AG08395 (cell line): ENCODE results near the gene TEF.

Source experiments
- DNase-seq: peaks from one replicate; pipeline ENCODE4 v3.0.0; 2012; ENCODE audit warnings: mixed read lengths, low spot score

The TEF gene

DNA sequence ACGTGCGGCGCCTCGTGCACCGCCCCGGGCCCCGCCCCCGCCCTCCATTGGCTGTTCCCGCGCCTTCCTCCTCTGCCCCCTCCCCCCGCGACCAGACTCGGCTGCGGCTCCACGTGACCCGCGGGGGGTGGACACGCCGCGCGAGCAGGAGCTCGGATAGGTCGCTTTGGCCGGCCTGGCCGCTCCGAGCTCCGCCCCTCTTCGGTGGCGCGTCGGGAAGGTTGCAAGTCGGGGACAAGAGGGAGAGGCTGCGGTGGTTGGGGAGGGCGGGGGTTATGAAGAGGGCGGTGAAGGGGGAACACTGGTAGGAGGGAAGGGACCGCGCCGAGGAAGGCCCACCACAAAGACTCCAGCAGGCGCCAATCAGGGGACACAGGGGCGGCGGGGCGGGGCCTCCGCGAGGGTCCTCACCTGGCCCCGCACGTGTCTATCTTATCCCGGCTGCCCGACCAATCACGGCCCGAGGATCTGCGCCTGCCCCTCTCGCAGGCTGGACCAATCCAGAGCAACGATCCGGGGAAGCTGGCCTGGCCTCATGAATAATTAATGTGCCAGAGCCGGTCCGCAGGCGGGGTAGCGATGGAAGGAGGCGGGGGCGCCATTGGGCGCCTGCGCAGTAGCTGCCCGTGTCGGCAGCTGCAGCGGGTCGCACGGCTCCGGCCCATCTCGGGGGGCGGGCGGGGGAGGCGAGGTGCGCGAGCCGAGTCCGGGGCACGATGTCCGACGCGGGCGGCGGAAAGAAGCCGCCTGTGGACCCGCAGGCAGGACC lies at the start of gene TEF:
Gene TEF, plus strand, starts transcription at position 614 of the 769 bp plus-strand sequence. Its CDS starts 103 bp downstream, at position 717.
- DNase-seq, result peak; percentile 100

DNA sequence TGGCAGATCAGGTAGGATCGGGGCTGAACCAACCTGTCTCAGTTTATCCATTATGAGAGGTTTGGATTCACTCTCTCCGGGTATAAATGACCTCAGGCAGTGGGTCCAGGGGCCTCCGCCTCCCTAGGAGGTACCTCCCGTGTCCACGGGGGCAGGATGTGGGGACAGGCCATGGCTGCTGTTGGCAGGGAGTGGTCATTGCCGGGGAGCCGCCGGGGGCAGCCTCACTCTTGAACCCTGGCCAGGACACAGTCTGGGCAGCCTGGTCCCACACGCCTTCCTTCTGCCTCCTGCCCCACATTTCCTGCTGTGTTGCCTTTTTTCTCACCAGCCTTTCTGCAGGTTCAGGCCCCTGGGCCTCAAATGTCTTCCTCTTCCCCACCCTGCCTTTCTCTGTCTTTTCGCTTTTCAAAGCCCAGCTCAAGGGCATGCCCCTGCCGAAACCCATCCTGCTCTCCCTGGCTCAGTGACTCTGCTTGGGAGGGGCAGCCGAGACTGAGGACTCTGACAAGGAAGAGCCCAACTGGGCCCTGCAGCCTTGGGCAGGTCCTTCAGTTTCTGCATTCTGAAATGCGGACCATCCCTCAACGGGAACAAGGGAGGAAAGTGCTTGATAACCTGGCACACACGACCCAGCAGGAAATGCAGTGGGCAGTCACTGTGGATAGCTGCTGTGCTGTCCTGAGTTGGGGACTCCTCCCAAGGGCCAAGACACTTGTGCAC lies 49.4 kb upstream of the TEF start:
- no peak for DNase-seq

GRCh38 chr22:41333806-41334205 lies 47.9 kb upstream of the TEF start:
- no peak for DNase-seq

DNA sequence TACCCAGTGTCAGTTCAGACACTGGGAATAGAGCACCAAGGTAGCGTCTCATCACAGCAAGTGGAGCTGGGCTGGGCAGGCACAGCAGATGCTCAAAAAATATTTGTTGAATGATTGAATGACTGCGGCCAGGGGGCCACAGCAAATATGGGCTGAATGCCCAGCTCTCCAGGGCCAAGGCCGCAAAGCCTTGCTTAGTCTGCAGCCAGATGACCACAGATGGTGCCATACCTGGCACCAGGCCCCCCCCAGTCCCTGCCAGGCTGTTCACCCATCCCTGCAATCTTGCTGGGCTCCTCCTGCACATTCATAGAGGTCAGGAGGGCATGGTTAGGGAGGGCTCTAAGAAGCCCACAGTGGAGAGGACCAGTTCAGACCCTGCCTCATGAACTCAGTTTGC lies 47.5 kb upstream of the TEF start:
- no peak for DNase-seq

DNA sequence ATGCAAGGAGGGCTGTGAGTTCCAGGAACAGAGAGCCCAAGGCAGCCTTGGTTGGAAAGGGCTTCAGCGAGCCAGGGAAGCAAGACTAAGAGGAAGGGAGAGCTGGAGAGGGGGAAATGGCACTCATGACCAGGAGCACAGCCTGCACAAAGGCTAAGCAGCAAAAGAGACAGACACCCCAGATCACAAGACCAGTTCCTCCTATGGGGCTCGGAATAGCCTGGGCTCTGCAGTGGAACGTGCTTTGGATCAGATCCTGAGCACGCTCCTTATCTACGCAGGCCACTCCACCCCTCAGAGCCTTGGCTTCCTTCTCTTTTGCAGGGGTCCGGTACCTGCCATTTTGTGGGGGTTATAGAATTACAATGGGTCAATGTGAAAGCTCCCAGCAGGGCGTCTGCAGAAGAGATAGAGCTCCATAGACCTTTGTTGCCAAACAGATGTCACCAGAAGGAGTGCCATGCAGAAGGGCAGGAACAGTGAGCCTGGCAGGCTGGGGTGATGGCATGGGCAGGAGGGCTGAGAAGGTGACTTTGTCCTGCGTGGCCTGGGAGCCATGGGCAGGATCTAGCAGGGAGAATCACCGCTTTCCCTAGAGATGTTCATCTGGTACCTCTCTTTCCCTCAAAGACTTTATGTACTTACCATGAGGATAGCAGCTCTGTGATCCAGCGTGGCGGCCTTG lies 46.6 kb upstream of the TEF start:
- no peak for DNase-seq

- no peak for DNase-seq
Observed at GRCh38 chr22:41338614-41339212, 43.0 kb upstream of the TEF start.

DNA sequence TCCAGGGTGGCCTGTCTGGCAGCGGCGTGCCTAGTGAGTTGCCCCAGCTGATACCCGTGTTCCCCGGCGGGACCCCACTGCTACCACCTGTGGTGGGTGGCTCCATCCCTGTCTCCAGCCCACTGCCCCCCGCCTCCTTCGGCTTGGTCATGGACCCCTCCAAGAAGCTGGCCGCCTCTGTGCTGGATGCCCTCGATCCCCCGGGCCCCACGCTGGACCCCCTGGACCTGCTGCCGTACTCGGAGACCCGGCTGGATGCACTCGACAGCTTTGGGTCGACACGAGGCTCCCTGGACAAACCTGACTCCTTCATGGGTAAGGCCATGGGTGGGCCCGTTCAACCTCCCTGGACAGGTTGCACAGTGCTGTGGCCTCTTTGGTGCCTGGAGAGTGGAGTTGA lies 41.9 kb upstream of the TEF start:
- no peak for DNase-seq

- no peak for DNase-seq
Observed at GRCh38 chr22:41340357-41340756, 41.4 kb upstream of the TEF start.

DNA sequence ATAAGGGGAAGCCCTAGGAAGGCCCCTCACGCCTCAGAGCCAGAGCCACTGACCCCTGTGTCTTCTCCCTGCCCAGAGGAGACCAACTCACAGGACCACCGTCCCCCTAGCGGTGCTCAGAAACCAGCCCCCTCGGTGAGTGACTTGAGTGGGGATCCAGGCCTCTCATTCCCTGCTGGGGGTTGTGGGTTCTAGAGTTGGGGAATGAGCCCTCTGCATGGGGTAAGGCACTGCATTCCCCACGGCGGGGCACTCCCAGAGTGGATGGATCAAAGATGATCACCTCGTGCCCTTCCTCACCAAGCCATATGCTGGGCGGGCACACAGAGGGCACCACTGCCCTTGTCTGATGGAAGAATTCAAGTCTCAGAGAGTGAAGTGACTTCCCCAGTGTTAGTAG lies 40.7 kb upstream of the TEF start:
- no peak for DNase-seq

DNA sequence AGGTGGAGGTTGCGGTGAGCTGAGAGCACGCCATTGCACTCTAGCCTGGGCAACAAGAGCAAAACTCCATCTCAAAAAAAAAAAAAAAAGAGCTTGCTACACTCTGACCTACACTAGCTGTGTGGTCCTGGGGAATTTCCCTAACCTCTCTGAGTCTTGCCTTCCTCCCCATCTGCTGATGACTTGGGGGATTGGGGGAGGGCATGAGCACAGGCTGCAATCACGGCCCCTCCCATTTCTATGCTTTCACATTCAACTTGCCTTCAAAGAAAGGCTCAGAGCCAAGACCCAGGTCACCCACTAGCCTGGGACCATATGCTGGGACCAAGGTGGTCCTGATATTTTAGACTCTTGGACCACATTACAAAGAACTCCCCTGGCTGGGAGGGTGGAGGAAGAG lies 39.8 kb upstream of the TEF start:
- DNase-seq, result no peak

GRCh38 chr22:41343300-41343699 lies 38.4 kb upstream of the TEF start:
- DNase-seq, result no peak

DNA sequence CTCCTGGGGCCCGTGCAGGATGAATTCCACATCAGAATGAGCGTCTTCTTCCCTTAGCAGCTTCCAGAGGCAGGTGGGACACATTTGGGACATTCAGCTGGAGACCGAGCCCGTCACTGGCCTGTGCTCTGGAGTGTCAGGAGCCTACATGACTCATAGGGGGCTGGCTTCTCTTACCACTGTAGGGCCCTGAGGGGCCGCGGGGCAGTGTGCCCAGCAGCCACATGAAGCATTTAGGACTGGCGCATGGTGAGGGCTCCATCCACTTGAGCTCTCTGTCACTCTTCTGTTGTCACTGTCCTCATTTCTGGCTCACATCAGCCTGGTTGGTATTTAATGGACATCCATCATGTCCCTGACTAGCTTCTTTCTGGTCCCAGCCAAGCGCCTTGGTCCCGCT lies 38.0 kb upstream of the TEF start:
- DNase-seq, result no peak

DNA sequence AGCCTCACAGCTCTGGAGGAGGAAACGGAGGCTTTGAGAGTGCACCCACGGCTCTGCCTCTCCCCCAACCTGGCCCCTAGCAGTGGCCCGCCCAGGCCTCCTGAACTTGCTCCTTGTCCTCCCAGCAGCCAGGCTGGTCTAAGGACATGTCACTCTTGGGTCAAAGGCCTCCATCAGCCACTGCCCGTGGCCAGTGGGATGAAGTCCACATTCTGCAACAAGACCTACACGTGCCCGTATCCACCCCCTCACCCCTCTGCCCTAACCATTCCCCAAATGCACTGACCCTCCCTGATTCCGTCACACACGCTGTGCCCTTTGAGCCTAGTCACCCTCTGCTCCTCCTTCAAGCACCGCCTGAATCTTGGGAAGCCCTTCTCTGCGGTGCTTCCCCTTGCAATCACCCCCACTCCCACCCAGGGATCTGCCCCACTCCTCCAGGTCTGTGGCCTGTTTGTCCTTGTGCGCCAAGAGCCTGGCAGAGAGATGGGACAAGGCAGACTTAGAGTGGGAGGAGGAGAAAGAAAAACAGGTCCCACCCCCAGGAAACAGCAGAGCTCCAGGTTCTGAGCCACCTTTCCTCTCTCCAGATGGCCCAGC lies 37.5 kb upstream of the TEF start:
- DNase-seq, result no peak

DNA sequence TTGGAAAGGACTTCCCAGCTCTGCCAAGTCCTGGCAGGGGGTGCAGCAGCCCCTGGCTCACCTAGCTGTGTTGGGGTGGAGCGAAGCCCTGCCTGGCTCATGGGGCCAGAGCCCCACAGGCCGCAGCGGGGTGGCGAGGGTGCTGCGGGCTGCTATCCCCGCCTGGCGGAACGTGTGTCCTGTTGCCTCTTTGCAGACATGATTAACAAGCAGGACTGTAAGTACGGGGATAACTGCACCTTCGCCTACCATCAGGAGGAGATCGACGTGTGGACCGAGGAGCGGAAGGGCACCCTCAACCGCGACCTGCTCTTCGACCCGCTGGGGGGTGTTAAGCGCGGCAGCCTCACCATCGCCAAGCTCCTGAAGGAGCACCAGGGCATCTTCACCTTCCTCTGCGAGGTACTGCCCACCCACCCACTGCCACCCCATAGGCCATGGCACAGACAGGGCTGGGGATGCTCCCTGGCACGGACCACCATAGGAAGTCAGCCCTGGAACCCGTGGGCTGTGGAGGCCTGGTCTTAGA lies 35.9 kb upstream of the TEF start:
- DNase-seq, result no peak

DNA sequence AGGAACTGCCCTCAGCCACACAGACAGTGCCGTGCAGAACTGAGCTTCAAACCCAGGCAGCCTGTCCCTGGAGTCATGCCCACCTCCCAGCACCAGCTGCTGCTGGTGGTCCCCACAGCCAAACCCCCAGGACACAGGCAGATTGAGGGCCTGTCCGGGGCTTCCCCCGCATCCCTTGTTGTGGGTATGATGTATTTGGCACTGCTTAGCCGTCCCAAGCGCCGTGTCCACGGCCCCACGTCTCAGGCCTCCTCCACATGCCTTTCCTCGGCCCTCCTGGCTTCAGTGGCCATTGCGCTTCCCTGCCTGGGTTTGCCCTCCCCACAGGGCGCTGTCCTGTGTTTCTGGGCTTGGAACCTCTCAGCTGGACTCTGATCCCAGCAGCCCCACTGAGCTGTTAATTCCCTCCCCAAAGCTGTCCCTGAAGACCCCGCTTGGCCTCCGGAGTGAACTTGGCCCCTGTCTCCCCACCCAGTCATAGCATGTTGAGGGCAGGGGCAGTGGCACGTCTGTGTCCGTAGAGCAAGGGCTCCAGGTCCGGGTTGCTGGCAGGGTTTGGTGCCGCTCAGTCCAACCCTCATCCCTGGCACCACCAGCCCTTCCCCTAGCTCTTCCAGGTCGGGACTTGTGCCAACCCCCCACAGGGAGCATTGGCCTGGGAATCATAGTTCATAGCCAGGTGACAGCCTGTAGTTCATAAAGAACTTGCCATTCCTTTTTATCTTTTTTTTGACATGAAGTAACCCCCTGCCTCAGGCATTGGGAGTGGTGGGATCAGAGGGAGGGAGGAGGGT lies 34.5 kb upstream of the TEF start:
- DNase-seq, result no peak

DNA sequence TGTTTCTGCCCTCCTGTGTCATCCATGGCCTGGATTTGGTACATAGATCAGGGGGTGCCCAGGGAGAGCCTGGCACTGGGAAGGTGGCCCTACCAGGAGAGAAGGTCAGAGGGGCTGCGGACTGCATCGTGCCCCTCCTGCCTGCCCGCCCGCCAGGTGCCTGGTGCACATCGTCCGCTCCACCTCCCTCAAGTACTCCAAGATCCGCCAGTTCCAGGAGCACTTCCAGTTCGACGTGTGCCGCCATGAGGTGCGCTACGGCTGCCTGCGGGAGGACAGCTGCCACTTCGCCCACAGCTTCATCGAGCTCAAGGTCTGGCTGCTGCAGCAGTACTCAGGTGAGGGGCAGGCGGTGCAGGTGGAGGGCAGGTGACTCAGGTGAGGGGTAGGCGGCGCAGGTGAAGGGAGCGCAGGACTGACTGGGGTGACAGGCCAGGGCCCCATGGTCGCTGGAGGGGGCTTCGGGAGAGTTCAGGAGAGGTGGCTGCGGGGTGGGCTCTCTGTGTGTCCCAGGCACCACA lies 32.7 kb upstream of the TEF start:
- DNase-seq, result no peak

DNA sequence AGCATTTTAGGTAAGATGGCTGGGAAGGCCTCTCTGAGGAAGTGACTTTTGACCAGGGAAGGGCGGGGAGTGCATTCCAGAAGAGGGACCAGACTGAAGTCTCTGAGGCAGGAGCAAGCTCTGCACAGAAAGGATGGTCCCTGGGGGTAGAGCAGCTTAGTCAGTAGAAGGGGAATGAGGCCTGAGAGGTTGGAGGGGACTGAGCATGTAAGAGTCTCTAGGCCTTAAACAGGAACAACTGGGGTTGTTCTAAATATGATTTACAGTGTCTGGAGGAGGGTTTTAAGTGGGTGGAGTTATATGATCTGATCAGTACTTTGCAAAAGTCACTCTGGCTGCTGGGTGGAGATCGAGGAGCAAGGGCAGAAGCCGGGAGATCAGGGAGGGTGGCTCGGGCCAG lies 31.7 kb upstream of the TEF start:
- DNase-seq, result no peak

DNA sequence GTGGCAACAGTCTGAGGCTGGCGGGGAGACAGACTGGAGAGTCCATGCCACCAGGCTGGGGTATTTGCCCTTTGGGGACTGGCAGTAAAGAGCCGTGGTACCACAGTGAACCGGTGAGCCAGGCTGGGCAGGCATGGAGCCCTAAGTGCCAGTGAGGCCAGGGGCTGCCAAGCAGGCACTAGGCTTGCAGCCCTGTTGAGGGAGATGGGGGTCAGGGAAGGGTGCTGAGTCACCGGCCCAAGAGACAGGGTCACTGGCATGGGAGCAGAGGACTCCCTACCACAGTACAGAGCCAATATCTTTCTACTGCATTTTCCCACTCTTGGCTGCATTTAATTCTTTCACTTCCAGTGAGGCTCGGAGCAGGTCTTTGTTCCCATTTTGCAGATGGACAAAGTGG lies 30.7 kb upstream of the TEF start:
- no peak for DNase-seq

DNA sequence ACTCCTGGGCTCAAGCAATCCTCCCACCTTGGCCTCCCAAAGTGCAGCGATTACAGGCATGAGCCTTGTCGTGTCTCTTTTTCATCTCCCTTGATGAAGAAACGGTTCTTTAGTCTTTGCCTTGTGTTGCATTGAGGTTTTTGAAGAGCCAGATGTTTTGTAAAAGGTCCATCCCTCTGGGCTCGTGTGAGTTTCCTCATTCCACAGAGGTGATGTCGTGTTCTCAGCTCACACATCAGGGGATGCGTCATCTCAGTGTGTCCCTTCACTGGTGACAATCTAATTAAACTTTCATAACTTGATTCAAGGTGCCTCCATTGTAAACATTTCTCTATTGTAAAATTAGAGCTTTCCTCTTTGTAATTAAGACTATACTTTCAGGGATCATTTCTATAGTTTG lies 29.7 kb upstream of the TEF start:
- peak; percentile 85 for DNase-seq

DNA sequence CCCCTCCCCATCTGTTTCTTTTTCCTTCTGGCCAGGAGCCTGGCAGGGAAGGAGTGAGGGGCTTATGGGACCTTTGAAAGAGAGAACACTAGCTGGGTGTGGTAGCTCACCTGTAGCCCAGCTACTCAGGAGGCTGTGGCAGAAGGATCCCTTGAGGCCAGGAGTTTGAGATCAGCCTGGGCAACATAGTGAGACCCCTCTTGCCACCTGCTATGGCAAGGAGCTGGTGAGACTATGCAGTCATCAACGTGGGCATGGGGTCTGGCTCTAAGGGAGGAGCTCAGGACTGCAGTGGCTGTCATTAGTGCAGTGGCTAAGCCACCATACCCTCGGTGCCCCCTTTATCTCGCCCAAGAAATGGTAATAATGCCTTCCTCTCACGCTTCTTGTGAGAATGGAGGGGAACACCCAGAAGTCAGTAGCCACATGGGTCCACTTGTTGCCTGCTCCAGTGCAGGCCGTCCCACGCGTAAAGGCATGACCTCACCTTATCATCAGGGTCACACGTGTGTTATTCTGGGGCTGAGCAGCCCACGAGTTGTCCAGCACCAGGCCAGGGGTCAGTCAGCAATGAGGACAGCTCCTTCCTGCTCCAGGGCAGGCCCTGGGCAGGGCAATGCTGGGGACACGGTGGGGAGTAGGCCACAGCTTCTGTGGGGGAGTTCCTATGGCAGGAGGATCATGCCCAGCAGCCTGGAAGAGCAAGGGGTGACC lies 27.7 kb upstream of the TEF start:
- DNase-seq, result no peak
